GM21576 (cell line): ENCODE measurements around the gene CCDC57.
A peak's percentile ranks its signal among the peaks of the same experiment; 100 is the strongest.

ENCODE experiments used
- ATAC-seq: cut with Tn5 transposase; IDR thresholded peaks from one replicate; pipeline ENCODE4 v1.9.1; 2021; ENCODE audit warnings: mild to moderate bottlenecking, moderate library complexity; ENCODE audit not compliant: unreplicated experiment

CCDC57 gene

DNA sequence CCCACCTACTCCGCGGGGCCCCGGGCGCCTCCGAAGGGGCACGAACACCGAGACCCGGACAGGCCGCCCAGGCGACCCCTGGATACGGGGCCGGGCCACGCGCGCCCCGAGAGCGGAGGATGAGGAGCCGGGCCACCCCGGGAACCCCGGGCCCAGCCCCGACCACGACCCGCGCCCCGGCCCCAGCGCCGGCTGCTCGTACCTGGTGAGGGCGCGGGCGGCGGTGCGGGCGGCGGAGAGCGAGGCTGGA lies 114.8 kb downstream of the CCDC57 start:
- ATAC-seq: peak; percentile 5

DNA sequence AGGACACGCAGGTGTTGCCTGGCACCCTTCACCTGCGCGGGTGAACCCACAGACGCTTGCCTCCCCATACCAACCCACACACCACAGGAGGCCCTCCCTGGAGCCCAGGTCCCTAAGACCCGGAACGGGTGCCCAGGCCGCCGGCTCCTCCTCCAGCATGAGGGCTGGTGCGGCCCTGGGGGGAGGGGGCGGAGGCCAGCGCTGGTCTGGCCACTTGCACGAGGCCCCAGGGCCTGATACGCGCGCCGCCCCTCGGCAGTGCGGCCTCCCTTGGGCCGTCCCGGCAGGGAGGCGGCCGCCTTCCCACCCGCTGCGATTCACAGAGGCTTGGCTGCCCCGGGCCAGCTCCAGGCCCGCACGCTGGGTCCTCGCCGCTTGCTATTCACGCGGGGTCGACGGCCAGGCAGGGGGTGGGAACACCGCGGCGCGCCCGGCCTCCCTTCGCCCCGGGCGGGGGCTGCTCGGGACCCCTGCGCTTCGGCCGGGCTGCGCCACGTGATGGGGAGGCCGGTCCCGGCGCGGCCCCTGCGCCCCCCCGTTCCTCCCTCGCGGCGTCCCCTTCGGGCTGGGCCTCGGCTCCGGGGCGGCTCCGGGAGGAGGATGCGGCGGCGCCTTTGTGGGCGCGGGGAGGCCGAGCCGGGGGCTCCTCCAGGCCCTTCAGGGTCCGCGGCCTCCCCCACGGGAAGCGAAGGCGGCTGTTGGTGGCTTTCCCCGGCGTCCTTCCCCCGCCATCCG lies 115.3 kb downstream of the CCDC57 start:
- no peak for ATAC-seq

GRCh38 chr17:82096709-82097183 lies 115.9 kb downstream of the CCDC57 start:
- ATAC-seq: no peak

GRCh38 chr17:82095777-82096708 lies 116.6 kb downstream of the CCDC57 start:
- no peak for ATAC-seq

- ATAC-seq: no peak
Observed at GRCh38 chr17:82094931-82095776, 117.5 kb downstream of the CCDC57 start.

- no peak for ATAC-seq
Observed at GRCh38 chr17:82092995-82093751, 119.5 kb downstream of the CCDC57 start.

DNA sequence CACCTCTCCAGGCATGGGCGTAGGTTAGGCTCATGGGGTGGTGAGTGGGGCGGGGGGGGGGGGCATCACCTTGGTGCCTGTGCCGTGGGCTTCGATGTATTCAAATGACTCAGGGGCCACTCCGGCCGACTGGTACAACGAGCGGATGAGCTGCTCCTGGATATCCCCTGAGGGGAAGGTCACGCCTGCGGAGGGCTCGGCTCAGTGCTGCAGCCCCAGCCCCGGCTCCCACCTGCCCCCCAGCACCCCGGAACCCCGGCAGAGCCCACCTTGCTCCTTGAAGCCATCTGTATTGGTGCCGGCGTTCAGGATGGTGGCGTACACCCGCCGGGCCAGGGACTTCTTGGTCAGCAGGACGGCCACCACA lies 120.0 kb downstream of the CCDC57 start:
- no peak for ATAC-seq

DNA sequence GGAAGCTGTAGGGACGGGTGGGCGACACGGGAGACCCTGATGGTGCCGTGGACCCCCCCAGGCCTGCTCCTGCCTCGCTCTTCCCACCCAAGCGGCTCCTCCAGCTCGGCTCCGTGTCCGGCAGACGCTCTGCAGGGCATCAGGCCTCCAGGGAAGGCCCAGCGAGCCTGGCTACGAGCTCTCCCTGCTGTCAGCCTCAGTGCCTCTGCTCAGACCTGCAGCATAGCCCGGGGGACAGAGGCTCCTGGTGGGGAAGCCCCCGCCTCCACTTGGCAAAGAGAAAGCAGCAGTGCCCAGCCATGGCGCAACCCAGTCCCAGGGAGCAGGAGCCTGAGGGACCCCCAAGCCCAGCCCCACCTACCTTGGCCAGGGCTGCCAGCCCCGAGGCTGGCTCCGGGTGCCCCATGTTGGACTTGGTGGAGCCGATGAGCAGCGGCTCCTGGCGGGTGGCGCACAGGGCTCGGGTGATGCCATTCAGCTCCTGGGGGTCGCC lies 120.5 kb downstream of the CCDC57 start:
- no peak for ATAC-seq

- no peak for ATAC-seq
Observed at GRCh38 chr17:82091264-82092066, 121.2 kb downstream of the CCDC57 start.

GRCh38 chr17:82090549-82091263 lies 121.9 kb downstream of the CCDC57 start:
- ATAC-seq: no peak

DNA sequence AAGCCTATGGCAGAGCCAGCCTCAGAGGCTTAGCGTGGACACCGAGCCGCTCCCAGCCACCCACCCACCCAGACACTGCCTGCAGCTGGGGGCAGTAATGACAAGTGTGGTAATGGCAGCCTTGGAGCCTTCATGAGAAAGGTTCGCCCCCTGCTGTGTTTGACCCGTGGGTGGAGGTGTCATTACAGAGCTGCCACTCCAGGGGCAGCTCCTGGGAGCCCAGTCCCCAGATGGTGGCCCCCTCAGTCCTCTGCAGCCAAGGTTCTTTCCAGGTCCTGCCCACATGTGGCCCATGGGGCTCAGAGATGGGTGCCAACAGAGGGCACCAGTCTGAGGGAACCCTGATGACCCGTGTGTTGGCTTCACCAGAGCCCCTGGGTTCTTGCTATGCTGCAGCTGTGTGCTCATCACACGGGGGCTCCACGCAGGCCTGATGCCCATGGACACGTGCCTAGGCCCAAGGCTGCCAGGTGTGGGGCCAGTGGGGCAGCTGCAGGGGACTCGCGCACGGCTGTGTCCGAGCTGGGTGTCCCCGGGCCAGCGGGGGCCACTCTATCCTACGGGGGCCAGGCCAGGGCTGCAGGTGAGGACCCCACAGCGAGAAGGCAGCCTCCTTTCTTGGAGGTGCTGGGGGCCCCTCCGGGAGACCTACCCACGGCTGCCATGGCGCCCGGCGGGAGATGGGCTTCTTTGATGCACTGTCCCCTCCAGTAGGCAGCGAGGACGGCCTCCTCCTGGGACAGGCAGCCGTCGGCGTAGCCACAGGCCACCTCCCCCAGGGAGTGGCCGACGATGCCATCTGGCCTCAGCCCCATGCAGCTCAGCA lies 122.7 kb downstream of the CCDC57 start:
- ATAC-seq: no peak

DNA sequence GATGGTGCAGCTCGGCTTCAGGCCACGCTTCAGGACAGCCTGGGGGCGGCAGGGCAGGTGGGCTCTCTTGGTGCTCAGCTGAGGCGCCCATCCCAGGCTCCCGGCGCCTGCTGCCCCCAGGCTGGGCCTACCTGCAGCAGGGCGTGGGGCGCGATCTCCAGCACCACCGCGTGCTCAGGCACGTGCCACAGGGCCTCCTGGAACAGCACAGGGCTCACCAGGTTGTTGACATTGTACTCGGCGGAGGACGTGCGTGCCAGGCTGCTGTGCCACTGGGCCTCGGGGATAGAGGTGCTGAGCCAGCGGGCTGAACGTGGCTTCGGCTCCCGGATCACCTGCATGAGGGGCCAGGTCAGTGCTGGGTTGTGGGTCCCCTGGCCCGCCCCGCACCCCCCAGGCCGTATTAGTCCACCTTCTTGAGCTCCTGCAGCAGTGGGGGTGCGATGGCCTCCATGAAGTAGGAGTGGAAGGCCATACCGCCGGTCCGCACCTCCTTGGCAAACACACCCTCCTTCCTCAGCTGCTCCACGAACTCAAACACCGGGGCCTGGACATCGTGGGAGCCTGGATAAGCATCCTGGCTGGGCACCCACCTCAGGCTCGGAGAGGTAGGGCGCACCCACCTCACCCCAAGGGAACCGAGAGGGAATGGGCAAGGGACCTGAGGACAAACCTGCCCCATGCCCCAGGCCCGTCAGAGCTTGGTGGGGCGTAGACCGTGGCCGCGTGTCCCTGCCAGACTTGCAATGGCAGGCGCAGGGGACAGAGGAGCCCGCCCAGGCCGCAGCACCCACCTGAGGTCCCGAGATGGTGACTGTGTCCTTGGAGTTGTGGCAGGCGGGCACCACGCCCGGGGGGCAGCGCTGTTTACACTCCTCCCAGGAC lies 123.6 kb downstream of the CCDC57 start:
- no peak for ATAC-seq

DNA sequence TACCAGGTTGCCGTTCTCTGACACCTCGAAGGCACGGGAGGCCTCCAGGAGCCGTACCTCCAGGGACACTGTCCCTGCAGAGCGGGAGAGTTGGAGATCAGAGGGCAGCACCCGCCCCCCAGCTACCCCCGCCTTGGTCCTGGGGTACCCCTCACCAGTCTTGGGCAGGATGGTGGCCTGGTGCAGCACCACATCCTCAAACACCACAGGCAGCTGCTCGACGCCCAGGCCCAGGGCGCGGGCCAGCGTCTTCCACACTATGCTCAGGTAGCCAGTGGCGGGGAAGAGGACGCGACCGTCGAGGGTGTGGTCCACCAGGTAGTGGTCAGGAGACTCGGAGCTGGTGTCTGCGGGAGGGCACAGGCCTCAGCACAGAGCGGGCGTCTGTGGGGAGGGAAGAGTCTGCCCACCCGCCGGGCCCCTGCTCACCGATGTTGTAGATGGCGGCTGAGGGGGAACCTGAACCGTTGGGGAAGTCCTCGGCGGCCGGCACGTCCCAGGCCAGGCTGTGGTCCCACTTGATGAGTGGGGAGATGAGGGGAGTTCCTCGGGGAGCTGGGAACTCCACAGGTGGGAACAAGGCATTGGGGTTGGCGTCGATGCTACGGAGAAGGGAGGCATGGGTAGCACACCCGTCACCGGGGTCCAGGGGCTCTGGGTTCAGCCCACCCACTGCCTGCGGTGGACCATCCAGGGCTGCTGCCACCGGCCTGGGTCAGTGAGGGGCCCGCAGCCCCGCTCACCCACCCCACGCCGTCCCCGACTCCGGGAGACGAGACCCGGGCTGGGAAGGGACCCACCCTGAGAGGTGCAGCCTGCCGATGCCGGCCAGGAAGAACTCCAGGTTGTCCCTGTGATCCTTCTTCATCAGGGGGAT lies 124.4 kb downstream of the CCDC57 start:
- no peak for ATAC-seq

GRCh38 chr17:82086941-82087906 lies 125.4 kb downstream of the CCDC57 start:
- ATAC-seq: no peak
